Transverse colon (tissue), 4 donors: ENCODE measurements around the gene ATAD1.

Source experiments
- CTCF ChIP-seq, 5 experiments: fragments of 200-600 bp in 3 of 5; fragments of 450-650 bp in 2 of 5; sonication (generic) in 3 of 5; IDR thresholded peaks; 1 replicate in 2 of 5; 2 replicates in 3 of 5; pipeline ENCODE4 v1.5.1; 2016 to 2017; ENCODE audit warnings: antibody characterized with exemption in 5 of 5, inconsistent platforms in 3 of 5, mild to moderate bottlenecking in 2 of 5, moderate library complexity in 1 of 5
- EP300 ChIP-seq: sonication (generic); formaldehyde crosslinking; IDR thresholded peaks from one replicate; pipeline ENCODE4 v1.6.1; 2017; ENCODE audit warnings: antibody characterized with exemption, low read depth
- POLR2AphosphoS5 ChIP-seq, 3 donors: sonication (generic); formaldehyde crosslinking; IDR thresholded peaks; one replicate each; pipeline ENCODE4 v1.6.1; 2016; ENCODE audit warnings: antibody characterized with exemption in 3 of 3

- TF ChIP-seq POLR2AphosphoS5 (IDR thresholded peaks at IDR 0.05) (no peak), CTCF (IDR thresholded peaks at IDR 0.05) (no peak), EP300 (no peak)
Measured at GRCh38 chr10:87816898-87817608, 973 bp downstream of the ATAD1 start.
